HG03108 (cell line): Measurements from ENCODE around the gene ATXN7.

Experiments
- ATAC-seq: cut with Tn5 transposase; IDR thresholded peaks from one replicate; pipeline ENCODE4 v1.9.1; 2021; ENCODE audit warnings: moderate library complexity; ENCODE audit not compliant: unreplicated experiment

Gene ATXN7

DNA sequence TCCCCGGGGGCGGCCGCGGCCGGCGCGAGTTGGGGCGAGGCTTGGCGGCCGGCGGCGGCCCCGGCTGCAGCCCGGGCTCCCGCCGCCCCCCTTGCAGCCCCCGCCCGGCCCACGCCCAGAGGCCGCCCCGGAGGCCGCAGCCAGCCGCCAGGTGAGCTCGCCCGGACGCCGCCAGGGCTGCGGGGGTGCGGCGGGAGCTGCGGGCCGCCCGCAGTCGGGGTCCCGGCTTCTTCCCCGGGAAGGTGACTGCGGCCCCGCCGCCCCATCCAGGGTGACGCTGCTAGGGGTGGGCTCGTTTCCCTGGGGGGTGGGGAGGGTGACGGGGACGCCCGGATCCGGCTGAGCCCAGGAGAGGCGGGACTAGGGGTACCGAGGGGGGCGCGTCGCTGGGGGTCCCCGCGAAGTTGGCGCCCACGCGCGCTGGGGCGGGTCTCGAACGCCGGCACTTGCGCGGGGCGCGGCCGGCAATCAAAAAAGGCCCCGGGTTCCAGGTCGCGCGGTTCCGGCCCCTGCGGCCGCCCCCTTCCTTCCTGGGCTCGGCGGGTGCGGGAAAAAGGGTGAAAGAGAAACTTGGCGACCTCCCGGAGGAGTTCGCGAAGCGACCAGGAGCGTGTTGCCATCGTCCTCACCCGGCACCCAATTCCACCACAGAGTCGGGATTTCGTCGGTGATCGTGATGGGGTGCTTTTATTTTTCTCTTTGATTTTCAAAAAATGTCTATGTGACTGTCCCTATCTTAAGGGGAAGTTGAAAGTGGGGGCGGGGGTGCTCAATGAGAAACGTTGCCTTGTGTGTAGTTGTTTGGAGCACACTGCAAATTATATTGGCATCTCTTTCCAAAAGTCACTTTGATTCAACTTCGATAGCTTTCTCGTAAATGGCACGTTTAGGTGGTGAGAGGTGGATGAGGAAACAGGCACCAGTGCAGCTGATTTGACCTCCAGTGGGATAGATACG lies 619 bp downstream of the ATXN7 start:
- peak; percentile 32 for ATAC-seq

DNA sequence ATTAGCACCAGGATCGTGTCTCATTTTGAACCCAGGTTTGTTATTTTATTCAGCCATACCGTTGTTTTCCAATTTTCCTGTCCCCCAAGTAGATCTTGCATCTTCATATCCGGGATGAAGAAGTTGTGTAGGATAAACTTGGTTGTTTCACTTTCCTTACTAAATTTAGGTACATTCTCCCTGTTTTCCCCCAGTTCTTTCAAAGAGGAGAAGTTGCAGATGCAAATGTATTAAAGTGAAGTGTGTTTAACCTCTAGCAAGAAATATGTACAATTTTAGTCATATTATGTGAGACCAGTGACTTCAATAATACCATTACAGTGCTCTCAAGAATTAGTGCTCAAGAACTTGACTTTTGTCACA lies 1.3 kb downstream of the ATXN7 start:
- no peak for ATAC-seq

DNA sequence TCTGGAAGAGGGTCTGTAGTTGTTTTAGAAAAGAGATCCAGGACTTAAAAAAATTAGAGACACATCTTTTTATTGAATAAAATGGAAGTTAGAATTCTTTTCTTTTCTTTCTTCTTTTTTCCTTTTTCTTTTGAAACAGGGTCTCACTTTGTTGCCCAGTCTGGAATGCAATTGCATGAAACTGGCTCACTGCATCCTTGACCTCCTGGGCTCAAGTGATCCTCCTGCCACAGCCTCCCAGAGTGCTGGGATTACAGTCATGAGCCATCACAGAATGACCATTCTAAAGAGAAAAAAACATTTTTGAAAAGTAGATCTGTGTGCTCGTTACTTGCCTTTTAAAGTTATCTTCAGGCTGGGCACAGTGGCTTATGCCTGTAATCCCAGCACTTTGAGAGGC lies 3.6 kb downstream of the ATXN7 start:
- no peak for ATAC-seq

DNA sequence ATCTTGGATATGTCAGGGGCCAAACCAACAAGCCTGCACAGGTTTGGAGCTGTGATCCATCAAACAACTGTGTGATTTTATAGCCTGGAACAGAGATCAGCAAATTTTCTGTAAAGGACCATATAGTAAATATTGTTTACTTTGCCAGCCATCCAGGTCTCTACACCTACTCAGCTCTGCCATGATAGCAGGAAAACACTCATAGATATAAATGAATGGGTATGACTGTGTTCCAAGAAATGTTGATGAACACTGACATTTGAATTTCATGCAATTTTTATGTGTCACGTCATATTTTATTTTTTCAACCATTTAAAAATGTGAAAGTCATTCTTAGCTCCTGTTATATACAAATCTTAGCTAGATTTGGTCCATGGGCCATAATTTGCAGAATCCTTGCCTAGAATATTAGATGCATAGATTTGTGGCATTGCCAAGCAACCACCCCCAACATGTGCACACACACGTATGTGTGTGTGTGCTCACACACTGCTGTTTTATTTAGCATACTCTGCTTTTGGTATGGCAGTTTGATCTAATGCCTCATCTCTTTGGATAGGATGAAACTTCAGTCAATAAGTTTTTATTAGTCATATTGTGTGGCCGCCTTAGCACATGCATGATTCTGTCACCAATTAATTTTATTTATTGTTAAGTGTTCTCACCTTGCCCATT lies 6.4 kb downstream of the ATXN7 start:
- no peak for ATAC-seq

DNA sequence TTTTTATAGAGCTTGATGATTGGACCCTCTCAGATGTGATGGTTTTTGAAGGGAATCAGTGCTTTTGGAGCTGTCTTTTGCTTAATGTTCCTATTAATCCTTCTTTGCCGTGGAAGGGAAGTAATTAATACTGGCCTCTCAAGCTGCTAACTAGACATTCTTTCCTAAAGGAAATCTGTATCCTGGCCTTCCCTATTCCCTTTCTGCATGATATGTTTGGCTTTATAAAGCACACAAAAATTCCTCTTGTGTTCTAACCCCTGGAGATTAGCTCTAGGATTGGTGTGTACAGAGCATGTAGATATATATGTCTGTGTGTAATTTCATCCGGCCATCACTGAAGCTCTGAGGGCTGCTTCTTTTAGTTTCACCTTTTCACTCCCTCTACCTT lies 6.9 kb downstream of the ATXN7 start:
- ATAC-seq: no peak

DNA sequence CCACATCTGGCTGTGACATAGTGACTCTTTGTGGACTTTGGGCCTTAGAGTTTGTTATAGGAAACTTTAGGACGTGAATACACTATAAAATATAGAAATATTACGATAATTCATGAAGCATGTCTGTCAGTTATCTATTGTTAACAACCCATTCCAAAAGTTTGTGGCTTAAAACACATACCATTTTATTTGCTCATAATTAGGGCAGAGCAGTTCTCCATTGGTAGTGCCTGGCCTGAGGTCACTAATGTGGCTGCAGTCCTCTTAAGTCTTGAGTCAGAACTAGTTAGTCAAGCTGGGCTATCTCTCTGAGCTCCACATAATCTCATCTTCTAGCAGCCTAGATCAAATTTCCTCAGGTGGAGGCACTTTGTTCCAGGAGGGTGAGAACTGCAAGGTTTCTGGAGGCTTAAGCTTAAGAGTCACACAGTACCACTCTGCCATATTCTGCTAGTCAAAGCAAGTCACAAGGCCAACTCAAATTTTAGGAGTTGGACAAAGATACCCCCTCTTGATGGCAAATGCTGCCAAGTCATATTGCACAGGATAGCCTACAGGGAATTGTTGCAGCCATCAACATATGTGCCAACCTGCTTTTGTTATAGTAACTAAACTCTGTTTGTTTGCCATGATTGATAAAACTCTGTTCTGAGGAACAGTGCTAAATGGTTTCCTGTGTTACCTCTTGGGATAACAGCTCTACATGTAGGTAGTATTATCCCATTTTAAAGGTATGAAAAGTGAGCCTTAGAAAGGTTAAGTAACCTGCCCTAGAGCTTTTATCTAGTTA lies 8.7 kb downstream of the ATXN7 start:
- no peak for ATAC-seq

DNA sequence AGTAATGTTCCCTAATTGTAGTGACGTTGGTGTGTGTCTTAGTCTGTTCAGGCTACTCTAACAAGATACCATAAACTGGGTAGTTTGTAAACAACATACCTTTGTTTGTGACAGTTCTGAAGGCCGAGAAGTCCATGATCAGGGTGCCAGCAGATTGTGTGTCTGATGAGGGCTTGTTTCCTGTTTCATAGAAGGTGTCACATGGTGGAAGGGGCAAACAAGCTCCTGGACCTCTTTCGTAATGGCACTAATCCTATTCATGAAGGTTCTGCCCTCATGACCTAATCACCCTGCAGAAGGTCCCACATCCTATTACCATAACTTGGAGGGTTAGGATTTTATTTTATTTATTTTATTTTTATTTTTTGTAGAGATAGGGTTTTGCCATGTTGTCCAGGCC lies 11.1 kb downstream of the ATXN7 start:
- ATAC-seq: no peak

DNA sequence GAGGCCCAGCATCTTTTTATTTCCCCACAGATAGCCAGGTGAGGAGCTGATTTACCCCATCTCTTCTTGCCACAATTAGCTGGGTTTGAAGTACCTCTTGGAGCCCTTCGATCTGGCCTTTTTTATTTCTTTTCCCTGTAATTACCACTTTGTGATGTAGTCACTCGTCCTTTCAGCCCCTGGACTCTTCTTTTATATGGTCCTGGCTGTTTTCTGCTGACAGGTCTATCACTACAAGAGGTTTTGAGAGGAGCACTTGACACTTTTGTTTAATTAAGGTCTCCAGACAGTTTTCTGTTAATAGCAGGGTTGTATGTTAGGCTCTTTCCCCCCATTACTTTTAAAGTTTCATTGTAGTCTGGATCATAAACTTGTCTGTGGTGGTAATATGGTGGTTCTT lies 11.8 kb downstream of the ATXN7 start:
- ATAC-seq: no peak

DNA sequence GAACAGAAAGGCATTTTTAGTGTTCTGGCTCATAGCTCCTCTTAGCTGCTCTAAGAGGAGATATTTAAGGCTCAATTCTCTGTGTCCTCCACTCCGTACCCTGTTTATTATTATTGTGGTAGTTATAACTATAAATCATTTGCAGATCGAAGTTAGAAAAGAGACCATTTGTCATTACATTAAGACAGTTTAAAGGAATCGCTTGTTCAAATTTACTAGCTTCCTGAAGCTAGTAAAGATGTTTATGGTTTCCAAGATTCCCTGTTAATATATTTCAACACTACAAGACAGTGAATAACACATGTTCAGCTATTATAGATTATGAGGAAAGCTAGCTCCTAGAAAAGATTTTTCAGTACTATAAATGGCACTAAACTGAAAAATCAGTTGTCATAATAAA lies 12.6 kb downstream of the ATXN7 start:
- ATAC-seq: no peak

DNA sequence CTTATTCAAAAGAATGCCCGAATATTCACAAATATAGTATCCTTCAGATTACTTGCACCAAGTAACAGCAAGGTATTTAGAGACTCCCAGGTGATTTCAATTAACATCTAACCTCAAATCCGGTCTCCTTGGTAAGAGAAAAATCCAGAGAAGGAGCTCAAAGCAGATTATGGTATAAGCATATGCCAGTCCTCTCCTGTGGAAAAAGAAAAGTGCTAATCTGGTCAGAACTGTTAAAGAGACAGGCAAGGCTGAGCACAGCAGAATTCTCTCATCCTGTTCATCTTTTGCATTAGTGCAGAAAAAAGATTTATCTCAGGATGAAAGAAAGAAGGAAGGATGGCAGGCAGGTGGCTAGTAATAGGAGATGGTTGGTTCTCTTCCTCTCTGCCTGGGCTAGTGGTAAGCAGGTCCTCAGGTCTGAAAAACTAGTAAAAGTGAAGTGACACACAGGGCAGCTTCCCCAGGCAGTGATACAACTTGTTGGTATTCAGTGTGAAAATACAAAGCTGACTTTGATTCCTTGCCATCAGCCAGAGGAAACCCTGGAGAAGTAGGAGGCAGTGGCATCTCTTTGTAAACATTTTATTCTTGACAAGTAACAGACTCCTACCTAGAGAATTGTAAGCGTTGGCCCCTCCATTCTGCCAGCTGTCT lies 14.2 kb downstream of the ATXN7 start:
- no peak for ATAC-seq

DNA sequence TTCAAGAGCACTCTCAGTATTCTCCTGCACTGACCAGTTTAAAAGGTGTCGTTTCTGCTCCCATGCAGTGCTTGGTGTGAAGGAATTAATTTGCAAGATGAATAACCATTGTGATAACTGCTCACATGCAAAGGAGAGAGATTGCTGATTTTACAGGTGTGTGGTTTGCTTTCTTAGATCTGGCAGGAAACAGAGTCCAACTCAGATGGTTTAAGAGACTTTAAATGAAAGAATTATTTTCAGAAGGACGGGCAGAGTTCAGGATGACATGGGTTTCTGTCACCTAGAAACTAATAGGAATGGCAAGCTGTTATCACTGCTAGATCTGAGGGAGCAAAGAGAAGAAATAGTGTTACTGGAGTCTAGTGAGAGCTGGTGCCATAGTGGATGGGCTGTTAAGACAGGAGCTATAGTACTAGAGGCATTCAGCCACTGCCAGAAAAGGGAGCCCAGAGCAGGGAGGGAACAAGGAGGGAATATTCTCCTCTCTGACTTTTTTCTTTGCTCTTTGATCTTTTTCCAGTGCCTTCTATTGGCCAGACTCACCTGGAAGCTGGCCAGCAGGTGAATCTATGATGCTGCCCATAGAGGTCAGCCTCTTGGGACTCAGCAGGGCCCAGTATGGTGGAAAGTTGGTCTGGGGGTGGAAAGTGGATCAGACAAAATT lies 14.9 kb downstream of the ATXN7 start:
- ATAC-seq: no peak

DNA sequence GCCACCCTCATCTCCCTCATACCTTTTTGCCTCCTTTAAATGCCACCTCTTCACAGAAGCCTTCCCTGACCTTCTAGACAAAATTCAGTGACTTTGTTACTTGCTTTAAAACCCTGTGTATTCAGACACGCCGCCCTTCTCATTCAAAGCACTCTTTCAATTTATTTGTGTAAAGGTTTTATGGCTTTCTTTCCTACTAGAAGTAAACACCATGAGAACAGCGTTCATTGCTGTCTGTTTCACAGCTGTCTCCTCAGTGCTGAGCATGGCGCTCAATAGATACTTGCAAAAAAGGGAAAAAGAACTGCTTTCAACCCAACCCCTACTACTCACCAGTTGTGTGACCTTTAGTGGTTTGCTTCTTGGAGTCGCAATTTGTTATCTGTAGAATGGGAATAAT lies 17.0 kb downstream of the ATXN7 start:
- ATAC-seq: no peak

DNA sequence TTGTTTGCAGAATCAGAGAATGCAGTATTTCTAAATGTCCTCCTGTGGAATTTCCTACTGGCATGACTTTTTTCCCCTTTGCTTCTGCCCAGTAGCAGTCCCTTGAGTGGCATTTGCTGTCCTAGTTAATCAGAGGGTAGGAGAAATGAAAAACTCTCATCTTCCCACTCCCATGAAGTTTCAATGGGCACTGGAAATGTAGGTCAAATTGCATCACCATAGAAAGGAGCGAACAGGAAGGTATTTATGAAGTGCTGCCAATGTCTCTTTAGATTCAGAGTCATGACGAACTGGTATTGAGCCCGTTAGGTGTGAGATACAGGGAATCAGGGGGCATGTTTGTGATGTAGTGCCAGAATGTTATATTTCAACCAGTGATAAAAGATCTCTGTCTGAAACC lies 23.2 kb downstream of the ATXN7 start:
- ATAC-seq: no peak

DNA sequence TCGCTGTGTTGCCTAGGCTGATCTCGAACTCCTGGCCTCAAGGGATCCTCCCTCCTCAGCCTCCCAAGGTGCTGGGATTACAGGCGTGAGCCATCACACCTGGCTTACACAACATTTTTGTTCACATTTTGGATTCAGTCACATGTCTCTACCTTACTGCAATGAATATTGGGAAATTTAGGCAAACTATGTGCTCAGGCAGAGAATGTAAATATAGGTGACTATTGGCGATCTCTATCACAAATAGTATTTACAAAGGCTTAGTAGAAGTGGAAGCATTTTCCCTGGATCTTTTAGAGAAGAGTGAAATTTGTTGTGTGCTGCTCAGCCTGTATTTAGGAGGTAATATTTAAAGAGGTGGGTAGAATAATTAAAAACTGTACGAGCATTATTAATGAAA lies 27.9 kb downstream of the ATXN7 start:
- no peak for ATAC-seq

DNA sequence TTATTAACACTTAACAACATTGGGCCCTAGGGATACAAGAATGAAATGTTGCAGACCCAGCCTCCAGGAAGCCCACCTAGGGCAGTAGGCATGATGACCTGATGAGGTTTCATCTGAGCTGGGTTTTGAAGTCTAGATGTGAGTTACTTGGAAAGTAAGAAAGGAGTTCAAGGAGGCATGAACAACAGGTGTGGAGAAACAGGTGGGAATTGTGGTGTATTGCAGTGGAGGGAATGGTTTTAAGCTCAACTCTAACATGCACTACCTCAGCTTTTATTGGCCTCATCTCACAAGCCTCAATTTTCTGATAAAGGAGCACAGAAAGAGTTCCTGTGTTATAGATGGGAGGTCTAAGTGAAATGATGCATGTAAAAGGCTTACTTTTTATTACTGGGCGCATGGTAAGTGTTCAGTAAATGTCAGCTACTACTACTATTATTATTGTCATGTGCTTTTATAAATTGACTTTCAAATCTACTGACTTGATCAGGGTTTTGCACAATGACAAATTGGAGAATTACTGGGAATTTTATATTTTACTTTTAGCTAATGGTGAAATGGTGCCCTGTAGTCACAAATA lies 29.2 kb downstream of the ATXN7 start:
- no peak for ATAC-seq

DNA sequence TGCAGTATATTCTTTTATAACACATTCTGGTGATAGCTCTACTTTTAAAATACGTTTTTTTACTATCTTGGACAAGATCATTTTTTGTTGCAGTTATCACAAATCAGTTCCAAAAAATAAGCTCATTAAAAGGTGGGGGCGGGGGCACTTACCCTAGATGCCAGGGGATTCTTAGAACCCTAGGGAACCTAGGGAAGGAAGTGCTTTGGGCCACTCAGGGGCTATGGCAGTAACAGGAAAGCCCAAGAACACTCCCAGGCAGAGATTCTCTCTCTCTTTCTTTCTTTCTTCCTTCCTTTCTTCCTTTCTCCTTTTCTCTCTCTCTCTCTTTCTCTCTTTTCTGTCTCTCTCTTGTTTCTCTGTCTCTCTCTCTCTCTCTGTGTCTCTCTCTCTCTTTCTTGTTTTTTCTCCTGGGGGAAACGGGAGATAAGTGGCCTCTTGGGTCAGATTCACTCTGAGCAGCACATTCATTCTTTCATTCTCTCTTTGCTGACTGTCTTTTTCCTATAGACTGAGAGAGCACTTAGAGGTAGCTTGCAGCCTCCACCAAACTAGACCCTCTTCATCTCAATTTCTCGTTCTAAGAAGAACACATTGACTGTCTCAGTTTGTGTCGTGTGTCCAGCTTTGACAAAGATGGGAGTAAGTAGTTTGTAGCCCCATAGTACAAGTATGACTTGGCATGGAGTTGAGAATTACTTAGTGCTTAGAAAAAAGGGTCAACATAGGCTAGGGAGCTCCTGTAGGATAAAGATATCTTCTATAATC lies 31.9 kb downstream of the ATXN7 start:
- ATAC-seq: no peak

DNA sequence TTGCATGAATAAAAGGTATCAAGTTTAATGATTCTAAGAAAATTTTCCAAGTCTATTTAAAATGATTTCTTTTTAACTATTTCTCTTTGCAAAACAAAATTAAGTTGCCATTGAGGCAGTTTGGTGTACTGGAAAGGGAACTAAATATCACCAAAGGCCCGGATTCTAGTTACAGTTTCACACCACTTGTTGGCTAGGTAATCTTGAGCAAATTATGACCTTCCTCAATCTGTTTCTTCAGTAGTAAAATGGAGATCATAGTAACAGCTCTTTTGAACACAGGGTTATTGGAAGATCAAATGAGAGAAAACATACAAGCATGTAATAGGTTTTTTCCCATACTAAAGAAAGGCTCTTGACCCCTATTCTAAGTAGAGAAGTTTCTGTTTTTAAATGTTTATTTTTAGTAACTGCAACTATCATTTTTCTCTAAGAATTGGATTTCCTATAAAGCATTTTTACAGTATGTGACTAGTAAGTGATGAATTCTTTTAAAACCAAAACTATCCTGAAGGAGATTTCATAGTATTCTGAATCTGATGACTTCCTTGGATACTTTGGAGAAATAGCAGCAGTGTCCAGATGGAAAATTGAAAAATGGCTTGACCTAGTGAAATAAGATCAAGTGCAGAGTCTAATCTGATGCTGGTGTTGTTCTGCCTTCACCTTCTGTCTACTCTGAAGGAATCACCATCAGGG lies 32.8 kb downstream of the ATXN7 start:
- ATAC-seq: peak; percentile 53

DNA sequence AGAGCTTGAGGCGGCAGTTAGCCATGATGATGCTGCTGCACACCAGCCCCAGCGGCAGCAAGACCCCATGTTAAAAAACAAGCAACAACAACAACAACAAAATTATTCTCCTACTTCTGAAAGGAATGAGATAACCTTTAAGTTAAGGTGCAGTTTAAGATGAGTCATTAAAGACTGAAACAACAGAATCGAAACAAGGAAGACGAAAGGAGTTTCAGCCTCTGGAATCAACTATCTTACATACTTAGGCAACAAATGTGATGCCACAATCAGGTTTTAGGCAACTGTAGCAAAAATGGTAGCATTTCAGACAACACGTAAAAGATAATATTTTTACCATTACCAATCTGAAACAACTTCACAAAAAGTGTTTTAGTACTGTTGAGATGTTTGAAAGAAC lies 36.3 kb downstream of the ATXN7 start:
- ATAC-seq: no peak

DNA sequence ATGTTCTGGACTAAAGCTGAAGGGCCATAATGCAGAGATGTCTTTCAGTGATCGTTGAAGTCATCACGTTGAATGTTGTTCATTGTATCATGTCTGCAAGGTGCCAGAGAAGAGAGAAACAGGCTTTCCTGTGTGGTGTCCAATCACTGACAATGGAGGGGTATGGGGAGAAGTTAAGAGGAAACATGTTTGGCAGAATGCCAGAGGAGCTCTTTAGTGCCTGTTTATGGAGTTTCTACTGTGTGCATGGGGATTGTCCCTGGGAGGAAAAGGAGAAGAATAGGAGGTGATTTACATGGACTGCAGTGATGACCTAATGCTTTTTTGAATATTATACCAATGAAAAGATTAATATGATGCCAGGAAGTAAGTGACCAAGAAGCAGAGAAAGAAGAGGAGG lies 36.8 kb downstream of the ATXN7 start:
- no peak for ATAC-seq
